Right lobe of liver (tissue), 6 donors: ENCODE results near the gene TET1. TPM values are rescaled to one million over a fixed set of nuclear protein-coding genes. Genes with fewer than 3 reads are reported as not detected.

ENCODE experiments used
- ATAC-seq, 4 donors: fragments of 200-7000 bp; cut with Tn5 transposase; one replicate each; pipeline ENCODE4 v1.9.1; 2020; ENCODE audit warnings: mild to moderate bottlenecking in 4 of 4, moderate library complexity in 4 of 4
- DNase-seq, 3 donors: peaks; one replicate each; pipeline ENCODE4 v3.0.0-alpha.2; 2020
- H3K27ac ChIP-seq, 3 donors: fragments of 200-600 bp; one replicate each; pipeline ENCODE4 v1.8.0; 2022
- H3K27me3 ChIP-seq, 2 donors: fragments of 200-600 bp; one replicate each; pipeline ENCODE4 v1.8.0; 2022
- H3K36me3 ChIP-seq, 4 donors: fragments of 200-600 bp; sonication (generic) in 1 of 4; one replicate each; pipeline versions ENCODE4 v1.5.1 to v1.8.0; 2017 to 2022; ENCODE audit warnings: control low read depth in 1 of 4
- H3K4me1 ChIP-seq, 4 donors: fragments of 200-600 bp; sonication (generic) in 1 of 4; one replicate each; pipeline versions ENCODE4 v1.5.1 to v1.8.0; 2017 to 2022; ENCODE audit warnings: control low read depth in 1 of 4
- H3K4me3 ChIP-seq, 3 donors: fragments of 200-600 bp; one replicate each; pipeline ENCODE4 v1.8.0; 2022
- H3K9me3 ChIP-seq, 4 donors: fragments of 200-600 bp; sonication (generic) in 1 of 4; one replicate each; pipeline versions ENCODE4 v1.5.1 to v1.8.0; 2017 to 2022; ENCODE audit warnings: control low read depth in 1 of 4
- POLR2A ChIP-seq: fragments of 450-650 bp; IDR thresholded peaks from one replicate; pipeline ENCODE4 v1.6.1; 2017; ENCODE audit warnings: antibody characterized with exemption, mild to moderate bottlenecking
- WGBS: methylation state at CpG from one replicate; pipeline ENCODE4 v1.1.6; 2018; ENCODE audit warnings: low coverage, low lambda C conversion rate; ENCODE audit not compliant: insufficient coverage; ENCODE audit errors: missing lambda C conversion rate; 5-methylcytosine and 5-hydroxymethylcytosine counted together
- intact Hi-C, 2 donors: fragments of 100-400 bp; cut with DNase I; formaldehyde crosslinking; loops; one replicate each; pipeline versions ENCODE4 v1.11.2 to v1.14.1; 2022
- total RNA-seq, 6 experiments: library from RNA; depleted of rRNA in 2 of 6; stranded (reverse); fragments of >200 nt in 2 of 6; fragmentation: NEBNext Ultra II Directional in 3 of 6; extraction: Animal tissue kit (Norgen Biotek cat#: 25700) in 3 of 6; gene quantifications; one replicate each; pipeline versions ENCODE4 v1.1.0 to v1.2.4, GENCODE V29; 2016 to 2023
- TF ChIP-seq, protein P1 (sequence below), 4 donors: fragments of 200-600 bp in 3 of 4; fragments of 450-650 bp in 1 of 4; IDR thresholded peaks; one replicate each; pipeline versions ENCODE4 v1.5.1 to v1.8.0; 2016 to 2022; ENCODE audit warnings: antibody characterized with exemption in 4 of 4, mild to moderate bottlenecking in 2 of 4
- donor health status: DM: no; HTN: yes; CAD: no.
- donor health status: DM: no; HTN: no; CAD: no.
- donor health status: DM: no; HTN: no; CAD: no.
- donor health status: DM: no; HTN: yes; CAD: no.
- donor health status: DM: no; HTN: yes; CAD: no.

TET1 gene
- total RNA-seq, 6 experiments from 2014 or later: 0.62 to 0.86 (median 0.67) TPM

DNA sequence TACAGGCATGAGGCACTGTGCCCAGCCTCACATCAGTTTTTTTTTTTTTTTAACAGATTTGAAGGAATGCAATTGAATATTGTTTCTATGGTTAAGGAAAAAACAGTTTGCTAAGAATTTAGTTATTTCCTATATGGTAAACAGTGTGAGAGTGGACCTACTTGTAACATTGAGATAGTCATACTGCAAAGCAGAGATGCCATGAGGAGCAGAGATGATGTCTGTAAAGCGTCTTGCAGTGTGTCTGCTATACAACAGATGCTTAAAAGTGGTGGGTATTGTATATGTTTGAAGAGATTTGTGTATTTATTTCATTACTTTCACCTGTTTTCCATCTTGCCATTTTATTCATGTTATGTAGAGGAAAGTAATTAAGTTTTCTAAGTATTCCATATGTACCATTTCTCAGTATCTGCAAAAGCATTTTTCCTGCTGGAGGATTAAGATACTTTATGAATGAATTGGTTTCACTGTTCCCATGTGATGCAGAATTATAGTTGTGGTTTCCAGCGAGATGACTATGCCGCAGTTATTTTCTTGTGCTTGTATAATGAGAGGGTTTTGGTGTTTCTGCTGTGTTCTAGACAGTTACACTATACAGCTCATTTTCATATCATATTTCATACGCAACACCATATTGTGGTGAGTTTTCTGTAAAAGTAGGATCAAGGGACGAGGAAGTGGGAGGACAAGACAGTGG is 26.6 kb downstream of the TET1 start:
- no peaks in the 10 kb centered on the region for H3K36me3 ChIP-seq
- DNase-seq (no peak), ATAC-seq (no peak)
- H3K9me3 ChIP-seq: no peaks in the 10 kb centered on the region
- H3K4me3 ChIP-seq: no peak overlapping the region
- TF ChIP-seq, protein P1, sequence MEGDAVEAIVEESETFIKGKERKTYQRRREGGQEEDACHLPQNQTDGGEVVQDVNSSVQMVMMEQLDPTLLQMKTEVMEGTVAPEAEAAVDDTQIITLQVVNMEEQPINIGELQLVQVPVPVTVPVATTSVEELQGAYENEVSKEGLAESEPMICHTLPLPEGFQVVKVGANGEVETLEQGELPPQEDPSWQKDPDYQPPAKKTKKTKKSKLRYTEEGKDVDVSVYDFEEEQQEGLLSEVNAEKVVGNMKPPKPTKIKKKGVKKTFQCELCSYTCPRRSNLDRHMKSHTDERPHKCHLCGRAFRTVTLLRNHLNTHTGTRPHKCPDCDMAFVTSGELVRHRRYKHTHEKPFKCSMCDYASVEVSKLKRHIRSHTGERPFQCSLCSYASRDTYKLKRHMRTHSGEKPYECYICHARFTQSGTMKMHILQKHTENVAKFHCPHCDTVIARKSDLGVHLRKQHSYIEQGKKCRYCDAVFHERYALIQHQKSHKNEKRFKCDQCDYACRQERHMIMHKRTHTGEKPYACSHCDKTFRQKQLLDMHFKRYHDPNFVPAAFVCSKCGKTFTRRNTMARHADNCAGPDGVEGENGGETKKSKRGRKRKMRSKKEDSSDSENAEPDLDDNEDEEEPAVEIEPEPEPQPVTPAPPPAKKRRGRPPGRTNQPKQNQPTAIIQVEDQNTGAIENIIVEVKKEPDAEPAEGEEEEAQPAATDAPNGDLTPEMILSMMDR (IDR thresholded peaks at IDR 0.05): no peak
- TF ChIP-seq POLR2A: no peak
- H3K27ac ChIP-seq: no peak overlapping the region
- WGBS: 90% methylated on average over 5 of the region's 5 CpGs
- no peaks in the 10 kb centered on the region for H3K27me3 ChIP-seq
- no peaks in the 10 kb centered on the region for H3K4me1 ChIP-seq
- intact Hi-C loops: no loop called here

DNA sequence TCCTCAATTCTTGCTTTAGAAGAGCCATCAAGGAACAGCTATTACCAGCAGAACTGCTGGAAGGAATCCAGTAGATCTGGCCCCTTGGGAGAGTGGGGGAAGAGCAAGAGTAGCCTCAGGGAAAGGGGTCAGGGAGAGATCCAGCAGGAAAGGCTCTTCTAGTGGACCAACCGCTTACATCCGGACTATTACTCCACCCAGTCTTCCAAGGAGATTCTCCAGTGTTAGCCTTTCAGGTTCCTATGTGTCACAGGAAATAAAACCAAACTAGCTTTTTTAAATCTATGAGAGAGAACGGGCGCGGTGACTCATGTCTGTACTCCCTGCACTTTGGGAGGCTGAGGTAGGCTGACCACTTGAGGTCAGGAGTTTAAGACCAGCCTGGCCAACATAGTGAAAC is 34.3 kb downstream of the TET1 start:
- Histone ChIP-seq H3K4me1 (no peaks in the 10 kb centered on the region), H3K4me3 (no peak overlapping the region), H3K9me3 (no peaks in the 10 kb centered on the region), H3K27ac (no peak overlapping the region), H3K27me3 (no peaks in the 10 kb centered on the region), H3K36me3 (no peaks in the 10 kb centered on the region)
- 90% methylated on average over 5 of the region's 5 CpGs for WGBS
- no peak for TF ChIP-seq POLR2A
- TF ChIP-seq, protein P1 (IDR thresholded peaks at IDR 0.05): no peak
- DNase-seq: no peak
- ATAC-seq: no peak
- intact Hi-C loops: no loop called here

DNA sequence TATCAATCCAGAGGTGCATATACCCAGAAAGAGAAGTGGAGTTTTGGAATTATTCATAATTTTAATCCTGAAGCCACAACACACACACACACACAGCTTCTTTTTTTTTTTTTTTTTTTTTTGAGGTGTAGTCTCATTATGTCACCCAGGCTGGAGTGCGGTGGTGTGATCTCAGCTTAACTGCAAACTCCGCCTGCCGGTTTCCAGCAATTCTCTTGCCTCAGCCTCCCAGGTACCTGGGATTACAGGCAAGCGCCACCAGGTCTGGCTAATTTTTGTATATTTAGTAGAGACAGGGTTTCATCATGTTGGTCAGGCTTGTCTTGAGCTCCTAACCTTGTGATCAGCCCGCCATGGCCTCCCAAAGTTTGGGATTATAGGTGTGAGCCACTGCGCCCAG is 35.4 kb downstream of the TET1 start:
- TF ChIP-seq POLR2A: no peak
- TF ChIP-seq, protein P1 (IDR thresholded peaks at IDR 0.05): no peak
- H3K4me1 ChIP-seq: peaks cover 0 to under 1% (median 0%) of the 10 kb centered on the region in 4 donors
- no peak overlapping the region for H3K27ac ChIP-seq
- DNase-seq (no peak), ATAC-seq (no peak)
- no peaks in the 10 kb centered on the region for H3K27me3 ChIP-seq
- no peaks in the 10 kb centered on the region for H3K9me3 ChIP-seq
- 100% methylated on average over 1 of the region's 6 CpGs for WGBS
- intact Hi-C loops: no loop called here
- no peak overlapping the region for H3K4me3 ChIP-seq
- no peaks in the 10 kb centered on the region for H3K36me3 ChIP-seq

DNA sequence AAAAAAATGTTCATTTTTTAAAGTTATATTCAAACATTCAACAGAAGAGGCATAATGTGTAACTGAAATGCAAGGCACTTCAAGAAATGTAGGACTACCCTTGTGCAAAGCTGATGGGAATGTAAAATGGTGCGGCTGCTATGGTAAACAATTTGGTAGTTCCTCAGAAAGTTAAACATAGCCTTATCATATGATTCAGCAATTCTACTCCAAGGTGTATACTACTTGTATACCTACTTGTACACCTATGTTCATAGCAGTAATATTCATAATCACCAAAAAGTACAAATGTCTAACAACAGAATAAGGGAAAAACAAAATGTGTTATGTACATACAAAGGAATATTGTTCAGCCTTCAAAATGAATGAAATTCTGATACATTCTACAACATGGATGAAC is 37.3 kb downstream of the TET1 start:
- ATAC-seq (no peak), DNase-seq (no peak)
- WGBS: 100% methylated on average over 1 of the region's 1 CpG
- no peaks in the 10 kb centered on the region for H3K36me3 ChIP-seq
- intact Hi-C loops: no loop called here
- no peak for TF ChIP-seq POLR2A
- TF ChIP-seq, protein P1 (IDR thresholded peaks at IDR 0.05): no peak
- no peak overlapping the region for H3K4me3 ChIP-seq
- H3K4me1 ChIP-seq: peaks cover 0 to 6% (median 0%) of the 10 kb centered on the region in 4 donors
- H3K27me3 ChIP-seq: no peaks in the 10 kb centered on the region
- no peaks in the 10 kb centered on the region for H3K9me3 ChIP-seq
- no peak overlapping the region for H3K27ac ChIP-seq
